Stimulated activated CD4-positive, alpha-beta T cell treated with anti-CD3 and anti-CD28 coated beads, TNF-alpha, amount 100 ng/mL, for 24 hours (primary cell): ENCODE results near the gene SOSTDC1.
"Not testable (repeated sequence)": the region's sequence is repeated elsewhere in the genome, so short reads cannot be mapped to it uniquely, and the experiment has no call there.

ENCODE experiments used
- DNase-seq, 3 experiments: peaks; one replicate each; pipeline ENCODE4 v3.0.0-alpha.2; 2020; ENCODE audit warnings: low read depth in 3 of 3

Gene SOSTDC1

GRCh38 chr7:16462431-16462889, 3.1 kb downstream of the SOSTDC1 start:
- DNase-seq, result no peak

- DNase-seq, result no peak
Observed at GRCh38 chr7:16460789-16461493, 4.6 kb downstream of the SOSTDC1 start.

GRCh38 chr7:16456303-16456702, 9.2 kb downstream of the SOSTDC1 start:
- not testable (repeated sequence) for DNase-seq

- DNase-seq, result no peak
Observed at GRCh38 chr7:16455591-16455990, 9.9 kb downstream of the SOSTDC1 start.

- no peak for DNase-seq
Observed at GRCh38 chr7:16450366-16450765, 15.2 kb downstream of the SOSTDC1 start.

GRCh38 chr7:16447876-16448275, 17.7 kb downstream of the SOSTDC1 start:
- no peak for DNase-seq

GRCh38 chr7:16446508-16446907, 19.0 kb downstream of the SOSTDC1 start:
- no peak for DNase-seq

- not testable (repeated sequence) for DNase-seq
Observed at GRCh38 chr7:16443871-16444270, 21.7 kb downstream of the SOSTDC1 start.

GRCh38 chr7:16438988-16439387, 26.6 kb downstream of the SOSTDC1 start:
- no peak for DNase-seq

GRCh38 chr7:16436306-16436705, 29.2 kb downstream of the SOSTDC1 start:
- no peak for DNase-seq

- DNase-seq, result no peak
Observed at GRCh38 chr7:16433568-16434122, 31.9 kb downstream of the SOSTDC1 start.

- no peak for DNase-seq
Observed at GRCh38 chr7:16432425-16432731, 33.2 kb downstream of the SOSTDC1 start.

- no peak for DNase-seq
Observed at GRCh38 chr7:16431646-16432424, 33.7 kb downstream of the SOSTDC1 start.

- no peak for DNase-seq
Observed at GRCh38 chr7:16430133-16430532, 35.4 kb downstream of the SOSTDC1 start.

GRCh38 chr7:16428672-16429071, 36.9 kb downstream of the SOSTDC1 start:
- DNase-seq, result no peak

GRCh38 chr7:16428182-16428581, 37.4 kb downstream of the SOSTDC1 start:
- no peak for DNase-seq

- no peak for DNase-seq
Observed at GRCh38 chr7:16423761-16424160, 41.8 kb downstream of the SOSTDC1 start.

GRCh38 chr7:16422917-16423316, 42.6 kb downstream of the SOSTDC1 start:
- DNase-seq, result no peak

- DNase-seq, result no peak
Observed at GRCh38 chr7:16422103-16422435, 43.5 kb downstream of the SOSTDC1 start.

GRCh38 chr7:16421333-16422102, 44.0 kb downstream of the SOSTDC1 start, which contains the start of gene CRPPA:
Gene CRPPA (minus strand): TSS chr7:16421538. CDS start chr7:16421322, 216 bp downstream.
- DNase-seq, result peak in 1 of 3 experiments; percentile 31

- DNase-seq, result peak; percentile 54 to 81 (median 65)
Observed at GRCh38 chr7:16420649-16421332, 44.7 kb downstream of the SOSTDC1 start.

- no peak for DNase-seq
Observed at GRCh38 chr7:16420329-16420648, 45.2 kb downstream of the SOSTDC1 start.
